Measurements from ENCODE around the gene PCGF2.

DNA sequence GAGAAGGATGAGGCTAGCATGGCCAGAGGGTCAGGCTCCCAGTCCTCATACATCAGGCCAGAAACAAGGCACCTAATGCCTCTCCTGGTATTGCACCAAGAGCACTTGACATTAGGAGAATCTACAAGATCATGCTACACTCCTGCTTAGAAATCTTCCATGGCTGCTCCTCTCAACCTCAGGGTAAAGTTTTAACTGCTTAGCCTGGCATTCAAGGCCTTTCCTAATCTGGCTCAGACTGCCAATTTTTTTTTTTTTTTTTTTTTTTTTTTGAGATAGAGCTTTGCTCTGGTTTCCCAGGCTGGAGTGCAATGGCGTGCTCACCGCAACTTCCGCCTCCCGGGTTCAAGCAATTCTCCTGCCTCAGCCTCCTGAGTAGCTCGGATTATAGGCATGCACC lies 43.0 kb upstream of the PCGF2 start:
- TF ChIP-seq CTCF (IDR thresholded peaks at IDR 0.05), result no peak
- no peak for TF ChIP-seq POLR2A (IDR thresholded peaks at IDR 0.05)
- TF ChIP-seq POLR2AphosphoS5 (IDR thresholded peaks at IDR 0.05), result no peak
